GM21576 (cell line): ENCODE results near the gene SCIMP.
"Not testable (repeated sequence)": the region's sequence is repeated elsewhere in the genome, so short reads cannot be mapped to it uniquely, and the experiment has no call there.

ENCODE experiments used
- ATAC-seq: cut with Tn5 transposase; IDR thresholded peaks from one replicate; pipeline ENCODE4 v1.9.1; 2021; ENCODE audit warnings: mild to moderate bottlenecking, moderate library complexity; ENCODE audit not compliant: unreplicated experiment

The SCIMP gene

GRCh38 chr17:5234645-5235576, at the start of gene SCIMP:
Gene SCIMP, minus strand, starts transcription at chr17:5234860. Its CDS starts 105 bp downstream, at chr17:5234755.
- peak; percentile 44 for ATAC-seq

GRCh38 chr17:5283571-5284315, 49.1 kb upstream of the SCIMP start:
- no peak for ATAC-seq

- peak; percentile 12 for ATAC-seq
Observed at GRCh38 chr17:5282642-5283217, 48.1 kb upstream of the SCIMP start.

- ATAC-seq: peak; percentile 72
Observed at GRCh38 chr17:5281814-5282641, 47.4 kb upstream of the SCIMP start, which contains the start of gene RABEP1. Gene RABEP1, plus strand, starts transcription at chr17:5282284. Its CDS starts 203 bp downstream, at chr17:5282487.

GRCh38 chr17:5272322-5272721, 37.7 kb upstream of the SCIMP start:
- no peak for ATAC-seq

- ATAC-seq: no peak
Observed at GRCh38 chr17:5269241-5269960, 34.7 kb upstream of the SCIMP start.

- no peak for ATAC-seq
Observed at GRCh38 chr17:5264893-5265292, 30.2 kb upstream of the SCIMP start.

- no peak for ATAC-seq
Observed at GRCh38 chr17:5263441-5263840, 28.8 kb upstream of the SCIMP start.

- ATAC-seq: no peak
Observed at GRCh38 chr17:5262416-5262991, 27.8 kb upstream of the SCIMP start.

GRCh38 chr17:5260542-5260941, 25.9 kb upstream of the SCIMP start:
- ATAC-seq: no peak

- ATAC-seq: no peak
Observed at GRCh38 chr17:5257124-5257523, 22.5 kb upstream of the SCIMP start.

GRCh38 chr17:5254903-5255521, 20.4 kb upstream of the SCIMP start:
- no peak for ATAC-seq

GRCh38 chr17:5254414-5254813, 19.8 kb upstream of the SCIMP start:
- ATAC-seq: no peak

- ATAC-seq: no peak
Observed at GRCh38 chr17:5249615-5250014, 15.0 kb upstream of the SCIMP start.

- no peak for ATAC-seq
Observed at GRCh38 chr17:5248821-5249479, 14.3 kb upstream of the SCIMP start.

- ATAC-seq: no peak
Observed at GRCh38 chr17:5247621-5248020, 13.0 kb upstream of the SCIMP start.

GRCh38 chr17:5241861-5242671, 7.4 kb upstream of the SCIMP start:
- ATAC-seq: no peak

GRCh38 chr17:5239769-5240168, 5.1 kb upstream of the SCIMP start:
- not testable (repeated sequence) for ATAC-seq
